Measurements from ENCODE around the gene PLS1. TPM values are rescaled to one million over a fixed set of nuclear protein-coding genes. Genes with fewer than 3 reads are reported as not detected.

The PLS1 gene
- total RNA-seq, 1 experiment from 2014 or later: 20.1 TPM

DNA sequence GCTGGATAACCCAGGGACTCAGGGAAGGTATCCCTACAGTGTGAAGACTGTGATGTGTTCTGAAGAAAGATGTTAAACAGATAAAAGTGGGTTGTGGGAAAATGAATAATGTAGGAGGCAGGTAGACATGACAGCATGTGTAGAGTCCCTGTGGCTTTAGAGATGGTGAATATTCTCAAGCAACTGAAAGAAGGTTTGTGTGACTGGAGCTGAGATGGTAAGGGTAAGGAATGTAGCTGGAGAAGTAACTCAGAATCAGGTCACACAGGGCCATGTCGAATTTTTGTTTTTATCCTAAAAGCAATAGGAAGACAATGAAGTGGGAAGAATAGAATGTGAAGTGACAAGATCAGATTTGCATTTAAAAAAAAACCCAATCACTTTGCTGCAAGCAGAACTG, 73.9 kb downstream of the PLS1 start:
- ChIA-PET CTCF (no interaction called here), POLR2A (ENCODE audit: unreplicated experiment) (no interaction called here)

DNA sequence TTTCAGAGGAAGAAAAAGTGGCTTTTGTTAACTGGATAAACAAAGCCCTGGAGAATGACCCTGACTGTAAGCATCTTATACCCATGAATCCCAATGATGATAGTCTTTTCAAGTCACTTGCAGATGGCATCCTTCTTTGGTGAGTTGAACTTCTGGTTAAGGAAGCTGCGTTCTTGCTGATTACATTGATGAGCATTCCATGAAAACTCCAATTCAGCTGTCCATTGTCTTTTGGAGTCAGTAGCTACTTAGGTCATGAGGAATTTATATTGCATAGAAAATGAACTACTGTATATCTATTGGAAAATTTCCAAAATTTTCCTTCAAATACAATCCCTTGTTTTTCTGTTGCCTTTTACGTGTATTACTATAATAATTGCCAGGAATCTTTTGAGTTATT, 80.0 kb downstream of the PLS1 start:
- no TSS peak for BruUV-seq (replicated peaks)
- TF ChIP-seq, protein P1, sequence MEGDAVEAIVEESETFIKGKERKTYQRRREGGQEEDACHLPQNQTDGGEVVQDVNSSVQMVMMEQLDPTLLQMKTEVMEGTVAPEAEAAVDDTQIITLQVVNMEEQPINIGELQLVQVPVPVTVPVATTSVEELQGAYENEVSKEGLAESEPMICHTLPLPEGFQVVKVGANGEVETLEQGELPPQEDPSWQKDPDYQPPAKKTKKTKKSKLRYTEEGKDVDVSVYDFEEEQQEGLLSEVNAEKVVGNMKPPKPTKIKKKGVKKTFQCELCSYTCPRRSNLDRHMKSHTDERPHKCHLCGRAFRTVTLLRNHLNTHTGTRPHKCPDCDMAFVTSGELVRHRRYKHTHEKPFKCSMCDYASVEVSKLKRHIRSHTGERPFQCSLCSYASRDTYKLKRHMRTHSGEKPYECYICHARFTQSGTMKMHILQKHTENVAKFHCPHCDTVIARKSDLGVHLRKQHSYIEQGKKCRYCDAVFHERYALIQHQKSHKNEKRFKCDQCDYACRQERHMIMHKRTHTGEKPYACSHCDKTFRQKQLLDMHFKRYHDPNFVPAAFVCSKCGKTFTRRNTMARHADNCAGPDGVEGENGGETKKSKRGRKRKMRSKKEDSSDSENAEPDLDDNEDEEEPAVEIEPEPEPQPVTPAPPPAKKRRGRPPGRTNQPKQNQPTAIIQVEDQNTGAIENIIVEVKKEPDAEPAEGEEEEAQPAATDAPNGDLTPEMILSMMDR (conservative IDR thresholded peaks at IDR 0.05; ENCODE audit: low read depth, low read length): no peak
- no peak for TF ChIP-seq EZH2 (IDR thresholded peaks at IDR 0.05; ENCODE audit: low read length, unreplicated experiment)
- no peak for TF ChIP-seq EZH2phosphoT487 (IDR thresholded peaks at IDR 0.05; ENCODE audit: borderline replicate concordance, low read length)
- intact Hi-C loops (cut with micrococcal nuclease): no loop called here

More for the DNA sequence above, 73.9 kb downstream of the PLS1 start:
- no peaks in the 10 kb centered on the region for H3K79me2 ChIP-seq (ENCODE audit: low read length)
- H3K9ac ChIP-seq (ENCODE audit: low read length): no peak overlapping the region
- H2AFZ ChIP-seq (ENCODE audit: low read length): no peak overlapping the region
- BruUV-seq (replicated peaks): no TSS peak
- H3K9me3 ChIP-seq (ENCODE audit: low read length): no peaks in the 10 kb centered on the region
- no peak overlapping the region for H3K4me3 ChIP-seq (ENCODE audit: low read length)
- no peak overlapping the region for H3K4me2 ChIP-seq (ENCODE audit: low read length)
- H3K4me1 ChIP-seq (ENCODE audit: insufficient read depth, low read length): peaks cover 7% of the 10 kb centered on the region
- intact Hi-C loops (cut with micrococcal nuclease): no loop called here
- H3K36me3 ChIP-seq (ENCODE audit: low read depth, low read length): peaks cover 3% of the 10 kb centered on the region; the same call in 1 of the 2 replicates
- no peaks in the 10 kb centered on the region for H3K27me3 ChIP-seq (ENCODE audit: low read length)
- no peaks in the 10 kb centered on the region for H3F3A ChIP-seq (ENCODE audit: low read length, unreplicated experiment)
- no peak overlapping the region for H3K27ac ChIP-seq (ENCODE audit: low read length)
- H3K9me2 ChIP-seq (replicated peaks; ENCODE audit: low read length): no peaks in the 10 kb centered on the region
- ATAC-seq (no peak), DNase-seq (no peak)
- H4K20me1 ChIP-seq (ENCODE audit: low read length): no peaks in the 10 kb centered on the region
- TF ChIP-seq EZH2 (IDR thresholded peaks at IDR 0.05; ENCODE audit: low read length, unreplicated experiment) (no peak), EZH2phosphoT487 (IDR thresholded peaks at IDR 0.05; ENCODE audit: borderline replicate concordance, low read length) (no peak)
- TF ChIP-seq, protein P1 (conservative IDR thresholded peaks at IDR 0.05; ENCODE audit: low read depth, low read length): no peak

DNA sequence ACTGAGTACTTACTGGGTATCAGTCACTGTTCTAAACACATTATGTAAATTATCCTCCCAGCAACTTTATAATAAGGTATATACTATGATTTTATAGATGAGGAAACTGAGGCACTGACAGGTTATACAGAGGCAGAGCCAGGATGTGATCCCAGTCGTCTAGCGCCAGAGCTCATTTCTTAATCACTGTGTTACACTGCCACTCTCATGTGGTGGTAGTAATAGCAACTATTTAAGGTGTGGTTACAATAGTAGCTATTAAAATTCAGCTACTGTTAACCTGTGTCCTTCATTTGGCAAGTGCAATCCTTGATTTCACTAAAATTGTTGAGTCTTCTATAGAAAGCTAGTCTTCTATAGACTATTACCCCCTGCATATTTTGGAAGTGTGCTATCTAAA, 84.5 kb downstream of the PLS1 start:
- TF ChIP-seq EZH2phosphoT487 (IDR thresholded peaks at IDR 0.05; ENCODE audit: borderline replicate concordance, low read length) (no peak), EZH2 (IDR thresholded peaks at IDR 0.05; ENCODE audit: low read length, unreplicated experiment) (no peak)
- TF ChIP-seq, protein P1 (conservative IDR thresholded peaks at IDR 0.05; ENCODE audit: low read depth, low read length): peak; percentile 53
- H3K9me2 ChIP-seq (replicated peaks; ENCODE audit: low read length): no peaks in the 10 kb centered on the region
- no peak overlapping the region for H3K4me3 ChIP-seq (ENCODE audit: low read length)
- H3F3A ChIP-seq (ENCODE audit: low read length, unreplicated experiment): no peaks in the 10 kb centered on the region
- H2AFZ ChIP-seq (ENCODE audit: low read length): no peak overlapping the region
- H3K27ac ChIP-seq (ENCODE audit: low read length): no peak overlapping the region
- ChIA-PET CTCF (interaction anchor here (0.5 to 1.2 kb wide), 10 partner anchors 32 to 147 kb away, joined by 3 to 25 read pairs (median 4); no protein-coding TSS in a partner anchor), POLR2A (ENCODE audit: unreplicated experiment) (interaction anchor here (0.5 kb wide), 1 partner anchor 555 kb away, joined by 3 read pairs; no protein-coding TSS in a partner anchor)
- no peaks in the 10 kb centered on the region for H3K4me1 ChIP-seq (ENCODE audit: insufficient read depth, low read length)
- no peak overlapping the region for H3K9ac ChIP-seq (ENCODE audit: low read length)
- ATAC-seq: peak; percentile 53; the same call in 1 of the 2 replicates
- intact Hi-C loops (cut with micrococcal nuclease): loop anchor here (1.0 kb wide), 1 partner anchor 93 kb away; no protein-coding TSS in a partner anchor
- H3K9me3 ChIP-seq (ENCODE audit: low read length): no peaks in the 10 kb centered on the region
- no peak overlapping the region for H3K4me2 ChIP-seq (ENCODE audit: low read length)
- H3K36me3 ChIP-seq (ENCODE audit: low read depth, low read length): no peaks in the 10 kb centered on the region
- no peaks in the 10 kb centered on the region for H4K20me1 ChIP-seq (ENCODE audit: low read length)
- peak; percentile 38 for DNase-seq
- no peaks in the 10 kb centered on the region for H3K79me2 ChIP-seq (ENCODE audit: low read length)
- no TSS peak for BruUV-seq (replicated peaks)
- H3K27me3 ChIP-seq (ENCODE audit: low read length): no peaks in the 10 kb centered on the region

More for the DNA sequence above, 80.0 kb downstream of the PLS1 start:
- Histone ChIP-seq H3K9ac (ENCODE audit: low read length) (no peak overlapping the region), H2AFZ (ENCODE audit: low read length) (no peak overlapping the region), H3K4me3 (ENCODE audit: low read length) (no peak overlapping the region), H4K20me1 (ENCODE audit: low read length) (no peaks in the 10 kb centered on the region), H3K9me2 (replicated peaks; ENCODE audit: low read length) (no peaks in the 10 kb centered on the region), H3K4me2 (ENCODE audit: low read length) (no peak overlapping the region), H3K27ac (ENCODE audit: low read length) (no peak overlapping the region), H3F3A (ENCODE audit: low read length, unreplicated experiment) (no peaks in the 10 kb centered on the region), H3K36me3 (ENCODE audit: low read depth, low read length) (no peaks in the 10 kb centered on the region; the same call in 1 of the 2 replicates), H3K9me3 (ENCODE audit: low read length) (no peaks in the 10 kb centered on the region), H3K27me3 (ENCODE audit: low read length) (no peaks in the 10 kb centered on the region), H3K4me1 (ENCODE audit: insufficient read depth, low read length) (no peaks in the 10 kb centered on the region), H3K79me2 (ENCODE audit: low read length) (no peaks in the 10 kb centered on the region)
- ChIA-PET CTCF (no interaction called here), POLR2A (ENCODE audit: unreplicated experiment) (no interaction called here)
- ATAC-seq (no peak), DNase-seq (no peak)
